DMS53 treated with DMSO at 0.1 percent for 48 hours (cell line): ENCODE measurements around the gene AFF4.
"Not testable (repeated sequence)": the region's sequence is repeated elsewhere in the genome, so short reads cannot be mapped to it uniquely, and the experiment has no call there.

Experiments used
- DNase-seq: peaks from one replicate; lab custom pipeline; 2025; ENCODE audit not compliant: unreplicated experiment; lab: John Stamatoyannopoulos, UW

Gene AFF4

GRCh38 chr5:132856011-132856410 is 107.4 kb downstream of the AFF4 start:
- no peak for DNase-seq

- not testable (repeated sequence) for DNase-seq
These were observed 108.4 kb downstream of the AFF4 start for GRCh38 chr5:132854992-132855391.

- no peak for DNase-seq
These were observed 109.1 kb downstream of the AFF4 start for GRCh38 chr5:132854301-132854700.

GRCh38 chr5:132853790-132854189 is 109.6 kb downstream of the AFF4 start:
- DNase-seq, result no peak

- DNase-seq, result peak; percentile 9
These were observed 110.1 kb downstream of the AFF4 start for GRCh38 chr5:132853323-132853722.

GRCh38 chr5:132850066-132850465 is 113.4 kb downstream of the AFF4 start:
- DNase-seq, result no peak

- DNase-seq, result no peak
These were observed 114.1 kb downstream of the AFF4 start for GRCh38 chr5:132849347-132849746.

- no peak for DNase-seq
These were observed 115.2 kb downstream of the AFF4 start for GRCh38 chr5:132848270-132848669.

- DNase-seq, result no peak
These were observed 122.1 kb downstream of the AFF4 start for GRCh38 chr5:132841305-132841704.

- DNase-seq, result no peak
These were observed 122.5 kb downstream of the AFF4 start for GRCh38 chr5:132840896-132841295.

GRCh38 chr5:132840313-132840712 is 123.1 kb downstream of the AFF4 start:
- DNase-seq, result no peak

GRCh38 chr5:132839426-132840301 is 123.8 kb downstream of the AFF4 start:
- DNase-seq, result no peak

GRCh38 chr5:132838516-132839282 is 124.7 kb downstream of the AFF4 start:
- no peak for DNase-seq

GRCh38 chr5:132837868-132838267 is 125.6 kb downstream of the AFF4 start:
- DNase-seq, result peak; percentile 48

- DNase-seq, result no peak
These were observed 126.6 kb downstream of the AFF4 start for GRCh38 chr5:132836852-132837251.

GRCh38 chr5:132834057-132834456 is 129.4 kb downstream of the AFF4 start:
- no peak for DNase-seq

GRCh38 chr5:132832612-132833011 is 130.8 kb downstream of the AFF4 start:
- DNase-seq, result no peak

GRCh38 chr5:132831095-132831860 is 132.2 kb downstream of the AFF4 start:
- no peak for DNase-seq

GRCh38 chr5:132830436-132831094 is 132.9 kb downstream of the AFF4 start, which contains the start of gene SHROOM1:
TSS of gene SHROOM1 (minus strand) at chr5:132830647. CDS start at chr5:132826140, 4,507 bp downstream.
- DNase-seq, result peak; percentile 47

GRCh38 chr5:132829742-132830435 is 133.5 kb downstream of the AFF4 start:
- DNase-seq, result peak; percentile 66
